ENCODE measurements around the gene DNAAF9.

- TF ChIP-seq CTCF (IDR thresholded peaks at IDR 0.05) (no peak), ZFX (IDR thresholded peaks at IDR 0.05; ENCODE audit: borderline replicate concordance) (no peak)
Measured at GRCh38 chr20:3406481-3407039, 909 bp downstream of the DNAAF9 start.
